Liver (tissue), 10 donors: ENCODE data around the gene CFAP77. TPM values are rescaled to one million over a fixed set of nuclear protein-coding genes. Genes with fewer than 3 reads are reported as not detected.

Source experiments
- DNase-seq: peaks from one replicate; pipeline ENCODE4 v3.0.0-alpha.2; 2017; ENCODE audit warnings: low spot score
- H3K27ac ChIP-seq, 2 donors: one replicate each; pipeline ENCODE4 v1.7.0; 2013; ENCODE audit warnings: inconsistent platforms in 2 of 2, low read length in 2 of 2, control low read depth in 1 of 2, low read depth in 1 of 2, mild to moderate bottlenecking in 1 of 2
- H3K27me3 ChIP-seq, 4 donors: one replicate each; pipeline versions ENCODE4 v1.6.1 to v1.7.0; 2013; ENCODE audit warnings: low read length in 3 of 4, inconsistent platforms in 1 of 4, mild to moderate bottlenecking in 1 of 4, moderate library complexity in 1 of 4; ENCODE audit not compliant: control insufficient read depth in 4 of 4, insufficient read depth in 4 of 4
- H3K36me3 ChIP-seq, 4 donors: one replicate each; pipeline versions ENCODE4 v1.6.1 to v1.7.0; 2013; ENCODE audit warnings: low read length in 3 of 4, mild to moderate bottlenecking in 3 of 4, low read depth in 1 of 4, moderate library complexity in 1 of 4; ENCODE audit not compliant: control insufficient read depth in 4 of 4, insufficient read depth in 3 of 4
- H3K4me1 ChIP-seq, 4 donors: one replicate each; pipeline versions ENCODE4 v1.6.1 to v1.7.0; 2013; ENCODE audit warnings: low read length in 3 of 4, mild to moderate bottlenecking in 3 of 4, moderate library complexity in 1 of 4; ENCODE audit not compliant: control insufficient read depth in 4 of 4, insufficient read depth in 4 of 4
- H3K4me3 ChIP-seq, 3 donors: one replicate each; pipeline versions ENCODE4 v1.6.1 to v1.7.0; 2013; ENCODE audit warnings: low read length in 3 of 3, control low read depth in 1 of 3, low read depth in 1 of 3, mild to moderate bottlenecking in 1 of 3
- H3K9ac ChIP-seq, 2 donors: one replicate each; pipeline ENCODE4 v1.7.0; 2013; ENCODE audit warnings: low read length in 2 of 2, mild to moderate bottlenecking in 2 of 2, moderate library complexity in 2 of 2, control low read depth in 1 of 2, low read depth in 1 of 2
- H3K9me3 ChIP-seq, 4 donors: one replicate each; pipeline versions ENCODE4 v1.6.1 to v1.7.0; 2013; ENCODE audit warnings: low read length in 3 of 4; ENCODE audit not compliant: control insufficient read depth in 4 of 4
- EGR1 ChIP-seq, 2 donors: IDR thresholded peaks; 2 replicates each; pipeline ENCODE4 v1.6.1; 2016 to 2018; ENCODE audit warnings: antibody characterized with exemption in 2 of 2, low read depth in 2 of 2
- HNF4G ChIP-seq: IDR thresholded peaks from 2 replicates; pipeline ENCODE4 v1.6.1; 2016; ENCODE audit warnings: antibody characterized with exemption
- RAD21 ChIP-seq, 2 donors: IDR thresholded peaks; 2 replicates each; pipeline ENCODE4 v1.6.1; 2016; ENCODE audit warnings: antibody characterized with exemption in 2 of 2, mild to moderate bottlenecking in 2 of 2
- SP1 ChIP-seq: IDR thresholded peaks from 2 replicates; pipeline ENCODE4 v1.6.1; 2018; ENCODE audit warnings: antibody characterized with exemption, mild to moderate bottlenecking
- WGBS: extraction: QIAGEN DNeasy Blood & Tissue Kit; methylation state at CpG from one replicate; pipeline ENCODE4 v1.1.7; 2013; 5-methylcytosine and 5-hydroxymethylcytosine counted together
- polyA plus RNA-seq, 2 donors: library from polyadenylated mRNA; stranded (reverse) in 1 of 2; unstranded in 1 of 2; fragments of 200-250 nt in 1 of 2; fragments of >200 nt in 1 of 2; fragmentation: Nextera tagmentation in 1 of 2; extraction: Ambion mirVana in 1 of 2; gene quantifications; one replicate each; pipeline versions ENCODE4 v1.2.1 to v1.2.3, GENCODE V29; 2013 to 2015
- small RNA-seq: library from RNA; depleted of rRNA; stranded (forward); fragments of <200 nt; gene quantifications from one replicate; pipeline ENCODE3, GENCODE V24; 2014
- total RNA-seq, 2 donors: library from RNA; depleted of rRNA; stranded (reverse); fragments of >200 nt; gene quantifications; one replicate each; pipeline ENCODE4 v1.2.3, GENCODE V29; 2014
- TF ChIP-seq, protein P1 (sequence below): IDR thresholded peaks from 2 replicates; pipeline ENCODE4 v1.6.1; 2016; ENCODE audit warnings: antibody characterized with exemption
- TF ChIP-seq, protein P2 (sequence below): fragments of 150-350 bp; IDR thresholded peaks from 2 replicates; pipeline ENCODE4 v1.5.1; 2017; ENCODE audit warnings: improper control_type of control experiment, low read depth, low read length; ENCODE audit not compliant: missing input control
- donor health status: healthy.
- donor health status: healthy.
- donor health status: healthy.
- donor health status: healthy.
- donor health status: healthy.

Gene CFAP77
- total and polyA plus RNA-seq, 4 donors: not detected

DNA sequence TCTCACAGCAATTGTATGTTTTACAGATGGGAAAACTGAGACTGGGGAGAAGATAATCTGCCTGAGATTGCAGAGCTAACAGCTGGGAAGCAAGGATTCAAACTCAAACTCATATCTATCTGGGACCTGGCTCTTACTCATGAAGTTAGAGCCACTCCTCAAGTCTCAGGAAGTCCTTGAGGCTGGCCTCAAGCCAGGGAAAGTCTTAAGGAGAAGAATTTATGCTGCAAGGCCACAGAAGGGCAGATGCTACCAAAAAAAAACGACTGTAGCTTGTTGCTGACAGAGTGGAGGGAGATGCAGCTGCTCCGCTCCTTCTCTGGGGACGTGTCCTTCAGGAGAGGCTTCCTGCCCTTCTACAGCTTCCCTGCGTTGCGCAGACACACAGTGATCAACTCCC, 212.1 kb downstream of the CFAP77 start:
- no peak overlapping the region for H3K4me3 ChIP-seq
- H3K4me1 ChIP-seq: no peaks in the 10 kb centered on the region
- H3K27me3 ChIP-seq: no peaks in the 10 kb centered on the region
- WGBS: 85% methylated on average over 5 of the region's 5 CpGs
- H3K9ac ChIP-seq: no peak overlapping the region
- no peak overlapping the region for H3K27ac ChIP-seq
- no peak for DNase-seq
- H3K9me3 ChIP-seq: no peaks in the 10 kb centered on the region
- TF ChIP-seq SP1 (no peak), EGR1 (IDR thresholded peaks at IDR 0.05; ENCODE audit: low read depth in 2 of 2) (no peak), RAD21 (IDR thresholded peaks at IDR 0.05) (no peak), HNF4G (no peak)
- TF ChIP-seq, protein P1, sequence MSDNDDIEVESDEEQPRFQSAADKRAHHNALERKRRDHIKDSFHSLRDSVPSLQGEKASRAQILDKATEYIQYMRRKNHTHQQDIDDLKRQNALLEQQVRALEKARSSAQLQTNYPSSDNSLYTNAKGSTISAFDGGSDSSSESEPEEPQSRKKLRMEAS: no peak
- TF ChIP-seq, protein P2, sequence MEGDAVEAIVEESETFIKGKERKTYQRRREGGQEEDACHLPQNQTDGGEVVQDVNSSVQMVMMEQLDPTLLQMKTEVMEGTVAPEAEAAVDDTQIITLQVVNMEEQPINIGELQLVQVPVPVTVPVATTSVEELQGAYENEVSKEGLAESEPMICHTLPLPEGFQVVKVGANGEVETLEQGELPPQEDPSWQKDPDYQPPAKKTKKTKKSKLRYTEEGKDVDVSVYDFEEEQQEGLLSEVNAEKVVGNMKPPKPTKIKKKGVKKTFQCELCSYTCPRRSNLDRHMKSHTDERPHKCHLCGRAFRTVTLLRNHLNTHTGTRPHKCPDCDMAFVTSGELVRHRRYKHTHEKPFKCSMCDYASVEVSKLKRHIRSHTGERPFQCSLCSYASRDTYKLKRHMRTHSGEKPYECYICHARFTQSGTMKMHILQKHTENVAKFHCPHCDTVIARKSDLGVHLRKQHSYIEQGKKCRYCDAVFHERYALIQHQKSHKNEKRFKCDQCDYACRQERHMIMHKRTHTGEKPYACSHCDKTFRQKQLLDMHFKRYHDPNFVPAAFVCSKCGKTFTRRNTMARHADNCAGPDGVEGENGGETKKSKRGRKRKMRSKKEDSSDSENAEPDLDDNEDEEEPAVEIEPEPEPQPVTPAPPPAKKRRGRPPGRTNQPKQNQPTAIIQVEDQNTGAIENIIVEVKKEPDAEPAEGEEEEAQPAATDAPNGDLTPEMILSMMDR: no peak
- peaks cover 8 to 37% (median 23%) of the 10 kb centered on the region in 4 donors for H3K36me3 ChIP-seq

Small RNA genes lying within 50 kb of the gene (small RNA-seq; reads per million reads assigned to genes)
- gene RNU5D-2P: 2.5 reads per million, percentile 89 among the genes with 10 or more reads in this experiment

Other genes with a start within 250 kb of the CFAP77 start
- gene NTNG2, start 248.2 kb upstream of the CFAP77 start, total RNA-seq: under 1 TPM; 0.28 to 0.42 TPM
- gene NTNG2, start 248.2 kb upstream of the CFAP77 start, polyA plus RNA-seq: under 1 TPM in 1 of 2 donors, not detected in 1; 0.12 TPM
- gene SETX, start 55.2 kb upstream of the CFAP77 start, total RNA-seq: 10 to 100 TPM; 27.3 to 60.2 TPM
- gene SETX, start 55.2 kb upstream of the CFAP77 start, polyA plus RNA-seq: 10 to 100 TPM in 1 of 2 donors, 1 to 10 TPM in 1; 8.6 to 12.0 TPM
- gene TTF1, start 3.4 kb upstream of the CFAP77 start, total RNA-seq: 1 to 10 TPM; 2.8 to 6.1 TPM
- 1 to 10 TPM; 1.9 to 2.4 TPM for gene TTF1, start 3.4 kb upstream of the CFAP77 start, polyA plus RNA-seq
- not detected for gene BARHL1, start 172.4 kb downstream of the CFAP77 start, total RNA-seq
- not detected for gene BARHL1, start 172.4 kb downstream of the CFAP77 start, polyA plus RNA-seq